Stimulated activated CD8-positive, alpha-beta memory T cell treated with anti-CD3 and anti-CD28 coated beads, Interleukin-7, amount 100 ng/mL, for 4 hours (primary cell): ENCODE data around the gene MTA3.
A peak's percentile ranks its signal among the peaks of the same experiment; 100 is the strongest.
"Not testable (repeated sequence)": the region's sequence is repeated elsewhere in the genome, so short reads cannot be mapped to it uniquely, and the experiment has no call there.

Source experiments
- DNase-seq, 2 donors: peaks; one replicate each; pipeline ENCODE4 v3.0.0-alpha.2; 2020; ENCODE audit warnings: low read depth in 2 of 2

Gene MTA3

GRCh38 chr2:42567364-42567763, 1.1 kb upstream of the MTA3 start:
- DNase-seq = no peak

GRCh38 chr2:42567806-42568400, 529 bp upstream of the MTA3 start:
- DNase-seq = no peak

- DNase-seq = peak in 1 of 2 donors; percentile 4
Observed at GRCh38 chr2:42569116-42569711, 782 bp downstream of the MTA3 start.

GRCh38 chr2:42569883-42570282, 1.5 kb downstream of the MTA3 start:
- DNase-seq = no peak

- DNase-seq = no peak
Observed at GRCh38 chr2:42572297-42573081, 4.1 kb downstream of the MTA3 start.

GRCh38 chr2:42573256-42573655, 4.8 kb downstream of the MTA3 start:
- DNase-seq = no peak

- DNase-seq = no peak
Observed at GRCh38 chr2:42575458-42576064, 7.1 kb downstream of the MTA3 start.

GRCh38 chr2:42578621-42579020, 10.2 kb downstream of the MTA3 start:
- no peak for DNase-seq

- DNase-seq = no peak
Observed at GRCh38 chr2:42581257-42581656, 12.8 kb downstream of the MTA3 start.

- DNase-seq = not testable (repeated sequence)
Observed at GRCh38 chr2:42584628-42585027, 16.2 kb downstream of the MTA3 start.

- no peak for DNase-seq
Observed at GRCh38 chr2:42585779-42586178, 17.3 kb downstream of the MTA3 start.

GRCh38 chr2:42587526-42588117, 19.2 kb downstream of the MTA3 start:
- no peak for DNase-seq

GRCh38 chr2:42588121-42588520, 19.7 kb downstream of the MTA3 start:
- DNase-seq = no peak

- DNase-seq = no peak
Observed at GRCh38 chr2:42590176-42590575, 21.7 kb downstream of the MTA3 start.

GRCh38 chr2:42593282-42593681, 24.9 kb downstream of the MTA3 start:
- no peak for DNase-seq

- no peak for DNase-seq
Observed at GRCh38 chr2:42598656-42599055, 30.2 kb downstream of the MTA3 start.

- DNase-seq = no peak
Observed at GRCh38 chr2:42601076-42601475, 32.6 kb downstream of the MTA3 start.

GRCh38 chr2:42602218-42602875, 33.9 kb downstream of the MTA3 start:
- no peak for DNase-seq

GRCh38 chr2:42602876-42603219, 34.4 kb downstream of the MTA3 start:
- DNase-seq = no peak

- not testable (repeated sequence) for DNase-seq
Observed at GRCh38 chr2:42604341-42604867, 36.0 kb downstream of the MTA3 start.

GRCh38 chr2:42606166-42606565, 37.7 kb downstream of the MTA3 start:
- not testable (repeated sequence) for DNase-seq
